IPS-18c (cell line): ENCODE data around the gene HOXA2.
A peak's percentile ranks its signal among the peaks of the same experiment; 100 is the strongest.

ENCODE experiments used
- H3K4me3 ChIP-seq: 2 replicates; pipeline ENCODE4 v1.7.0; 2013; ENCODE audit warnings: low read depth, mild to moderate bottlenecking, low read length, moderate library complexity; ENCODE audit not compliant: insufficient read depth
- H3K9me3 ChIP-seq: one replicate; pipeline ENCODE4 v1.6.1; 2013; ENCODE audit warnings: mild to moderate bottlenecking, low read length, moderate library complexity; ENCODE audit not compliant: control insufficient read depth, insufficient read depth

Gene HOXA2

DNA sequence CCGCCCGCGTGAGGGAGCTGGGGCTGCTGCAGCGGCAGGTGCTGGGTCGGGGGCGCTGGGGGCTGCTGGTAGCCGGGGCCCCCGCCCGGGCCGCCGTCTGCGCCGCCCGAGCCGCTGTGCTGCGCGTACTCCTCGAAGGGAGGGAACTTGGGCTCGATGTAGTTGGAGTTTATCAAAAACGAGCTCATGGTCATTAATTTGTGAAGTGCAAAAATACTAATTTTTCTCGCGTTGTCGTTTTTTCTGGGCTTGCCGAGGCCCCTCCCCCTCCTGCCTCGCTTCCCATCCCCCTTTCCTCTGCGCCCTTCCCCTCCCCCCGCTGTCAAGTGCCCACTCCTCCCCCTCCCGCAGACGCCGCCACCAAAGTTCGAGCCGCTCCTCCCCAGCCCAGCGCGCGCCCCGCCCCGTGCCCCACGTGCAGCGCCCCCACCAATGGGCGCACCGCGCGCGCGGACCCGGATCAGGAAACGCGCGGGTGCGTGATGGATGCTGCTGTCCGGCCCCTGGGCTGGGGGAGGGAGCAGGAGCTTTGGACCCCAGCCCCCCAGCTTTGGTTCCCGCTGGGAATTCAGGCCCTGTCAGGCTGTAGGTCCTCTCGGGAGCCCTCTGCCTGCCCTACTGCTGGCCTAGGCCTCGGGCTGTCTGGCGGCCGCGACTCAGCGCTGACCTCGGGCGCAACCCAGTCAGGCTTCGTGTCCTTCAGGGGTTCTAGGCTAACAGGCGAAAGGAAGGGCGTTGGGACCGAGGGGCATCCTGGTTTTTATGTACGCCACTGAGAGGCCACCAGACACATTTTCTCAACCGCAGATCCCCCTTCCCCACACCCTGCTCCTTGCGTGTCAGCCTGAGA, 28.3 kb upstream of the HOXA2 start, which contains the start of gene HOXA4:
Gene HOXA4, minus strand, starts transcription at position 218 of the 850 bp plus-strand sequence. Its CDS starts 24 bp downstream, at position 194.
- peak within 1 kb of the TSS; percentile 57 for H3K4me3 ChIP-seq
- no peaks in the 10 kb centered on the region for H3K9me3 ChIP-seq

DNA sequence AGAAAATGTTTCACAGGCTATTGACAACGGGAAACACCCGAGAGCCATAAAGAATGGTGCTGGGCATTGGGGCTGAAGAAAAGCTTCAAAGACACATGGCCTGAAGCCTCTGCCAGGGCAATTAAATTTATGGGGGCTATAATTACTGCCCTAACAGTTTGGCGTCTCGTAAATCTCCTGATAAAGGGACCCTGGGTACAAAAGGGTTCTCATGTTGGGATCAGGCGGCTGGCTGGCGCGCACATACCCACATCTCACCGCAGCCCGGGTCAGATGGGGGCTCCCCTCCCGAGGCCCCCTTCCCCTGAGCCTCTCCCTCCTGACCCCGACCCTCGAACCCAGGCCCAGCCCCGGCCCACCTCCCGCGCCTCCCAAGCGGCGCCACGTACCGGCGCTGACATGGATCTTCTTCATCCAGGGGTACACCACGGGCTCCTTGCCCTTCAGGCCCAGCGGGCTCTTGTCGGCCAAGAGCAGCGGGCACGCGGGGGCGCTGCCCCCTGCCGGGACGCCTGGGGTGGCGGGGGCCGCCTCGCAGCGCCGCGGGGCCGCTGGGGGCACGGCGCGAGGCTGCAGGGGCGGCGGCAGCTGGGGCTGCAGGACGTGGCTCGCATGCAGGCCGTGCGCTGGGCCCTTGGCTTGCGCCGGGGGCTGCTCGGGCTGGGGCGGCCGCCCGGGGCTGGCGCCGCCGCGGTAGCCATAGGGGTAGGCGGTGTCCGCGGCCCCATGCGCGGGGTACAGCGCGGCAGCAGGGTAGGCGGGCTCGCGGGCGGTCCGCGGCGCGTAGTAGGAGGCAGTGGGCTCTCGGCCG, 27.5 kb upstream of the HOXA2 start:
- peak overlapping the region; percentile 57; the same call in 1 of the 2 replicates for H3K4me3 ChIP-seq
- peaks cover 2% of the 10 kb centered on the region for H3K9me3 ChIP-seq

GRCh38 chr7:27128776-27129728, 26.6 kb upstream of the HOXA2 start:
- Histone ChIP-seq H3K9me3 (peaks cover 2% of the 10 kb centered on the region), H3K4me3 (no peak overlapping the region)

DNA sequence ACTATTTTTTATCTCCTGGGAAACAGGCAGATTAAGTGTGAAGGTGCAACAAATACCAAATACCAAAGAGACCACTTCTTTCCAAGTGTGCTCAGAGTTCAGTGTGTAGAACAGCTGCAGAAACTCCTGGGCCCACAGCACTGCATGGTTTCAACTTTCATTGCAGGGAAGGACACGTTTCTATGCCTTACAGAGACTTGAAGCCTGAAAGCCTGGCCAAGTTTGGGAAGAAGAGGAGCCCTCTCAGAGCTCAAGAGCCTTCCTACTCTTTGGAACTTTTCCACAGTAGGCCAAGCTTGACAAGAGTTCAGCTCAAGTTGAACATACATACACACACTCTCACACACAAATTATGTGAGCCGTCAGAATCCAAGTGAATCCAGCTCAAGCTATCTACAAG, 25.6 kb upstream of the HOXA2 start:
- Histone ChIP-seq H3K9me3 (peaks cover 2% of the 10 kb centered on the region), H3K4me3 (no peak overlapping the region)

DNA sequence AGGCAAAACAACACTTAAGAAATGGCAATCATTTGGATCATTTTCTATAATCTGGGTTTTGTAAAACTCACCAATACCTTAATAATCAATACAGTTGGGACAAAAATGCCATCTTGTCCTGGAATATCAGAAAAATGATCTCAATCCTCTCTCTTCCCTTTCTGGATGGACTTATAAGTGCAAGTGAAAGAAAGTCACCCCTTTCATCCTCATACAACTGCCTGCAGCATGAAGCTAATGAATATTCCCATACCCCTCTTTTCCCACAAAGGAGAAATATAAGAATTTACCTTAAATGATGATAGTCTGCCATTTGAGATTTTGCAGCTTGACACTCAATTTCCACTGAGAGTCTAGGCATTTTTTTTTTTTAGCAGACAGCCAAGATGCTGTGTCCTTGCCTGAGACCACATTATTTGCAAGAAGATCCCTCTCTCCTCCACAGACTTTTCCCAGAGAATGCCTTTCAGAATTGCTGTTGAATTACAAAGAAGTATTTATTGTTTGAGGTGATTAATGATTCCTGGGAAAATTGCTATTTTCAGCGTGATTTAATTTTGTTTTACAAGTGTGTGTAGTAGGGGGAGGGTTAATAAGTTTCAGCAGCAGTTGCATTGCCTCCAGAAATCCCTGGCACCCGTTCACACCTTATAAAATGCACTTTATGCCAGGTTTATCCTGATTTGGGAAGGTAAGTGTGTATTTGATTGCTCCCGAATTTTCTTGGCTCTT, 24.3 kb upstream of the HOXA2 start:
- Histone ChIP-seq H3K4me3 (no peak overlapping the region), H3K9me3 (peaks cover 2% of the 10 kb centered on the region)

DNA sequence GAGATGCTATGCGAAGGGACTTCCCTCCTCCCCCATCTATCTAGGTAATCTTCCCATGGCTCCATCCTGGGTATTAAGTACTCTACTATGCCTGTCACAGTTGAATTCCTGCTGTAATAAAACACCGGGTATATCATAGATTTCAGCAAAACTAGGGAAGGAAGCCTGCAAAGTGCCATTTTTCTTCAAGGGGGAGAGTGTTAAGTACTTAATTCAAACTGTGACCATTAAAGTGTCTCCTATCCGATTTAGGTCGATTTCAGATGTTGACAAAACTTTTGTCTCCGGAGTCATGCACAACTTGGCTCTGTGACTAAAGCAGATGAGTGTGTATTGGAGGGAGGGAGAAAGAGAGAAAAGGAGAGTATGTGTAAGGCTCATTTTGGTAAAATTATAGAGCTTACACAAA, 23.5 kb upstream of the HOXA2 start:
- Histone ChIP-seq H3K9me3 (peaks cover 2% of the 10 kb centered on the region), H3K4me3 (no peak overlapping the region)

DNA sequence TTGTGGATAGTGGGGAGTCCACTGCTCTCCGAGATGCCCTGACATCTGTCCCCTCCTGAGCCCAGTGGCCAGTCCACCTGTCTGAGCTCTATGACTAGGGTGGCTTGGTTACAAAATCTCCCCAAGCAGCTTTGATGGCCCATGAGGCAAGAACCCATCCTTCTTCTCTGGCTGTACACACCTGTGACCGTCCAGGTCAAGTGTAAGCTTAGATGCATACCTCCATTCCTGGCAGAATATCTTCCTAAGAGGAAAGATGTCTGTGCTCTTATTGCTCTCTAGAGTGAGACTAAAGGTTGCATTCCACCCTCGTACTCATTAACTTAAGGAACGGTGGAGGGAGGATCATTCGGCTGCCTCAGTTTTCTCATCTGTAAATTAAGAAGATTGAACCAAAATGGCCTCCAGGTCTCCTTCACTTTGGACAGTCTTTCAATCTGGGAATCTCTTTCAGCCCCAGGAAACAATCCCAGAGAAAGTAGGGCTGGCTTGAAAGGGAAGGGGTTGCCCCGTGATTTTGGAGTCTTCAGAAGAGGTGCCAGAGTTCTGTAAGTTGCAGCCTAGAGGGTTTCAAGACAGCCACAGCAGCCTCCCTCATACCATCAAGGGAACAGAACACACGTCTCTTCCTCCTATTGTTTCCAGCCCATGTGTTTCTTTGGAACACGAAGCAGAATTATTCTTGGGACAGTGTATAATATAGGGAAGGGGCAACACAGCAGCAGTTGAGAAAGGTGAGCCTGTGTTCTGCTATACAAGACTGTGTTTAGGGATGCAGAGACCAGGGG, 22.6 kb upstream of the HOXA2 start:
- Histone ChIP-seq H3K9me3 (peaks cover 2% of the 10 kb centered on the region), H3K4me3 (no peak overlapping the region)

- Histone ChIP-seq H3K4me3 (no peak overlapping the region; the same call in 1 of the 2 replicates), H3K9me3 (peaks cover 2% of the 10 kb centered on the region)
Measured at GRCh38 chr7:27124096-27124901, 21.8 kb upstream of the HOXA2 start.

DNA sequence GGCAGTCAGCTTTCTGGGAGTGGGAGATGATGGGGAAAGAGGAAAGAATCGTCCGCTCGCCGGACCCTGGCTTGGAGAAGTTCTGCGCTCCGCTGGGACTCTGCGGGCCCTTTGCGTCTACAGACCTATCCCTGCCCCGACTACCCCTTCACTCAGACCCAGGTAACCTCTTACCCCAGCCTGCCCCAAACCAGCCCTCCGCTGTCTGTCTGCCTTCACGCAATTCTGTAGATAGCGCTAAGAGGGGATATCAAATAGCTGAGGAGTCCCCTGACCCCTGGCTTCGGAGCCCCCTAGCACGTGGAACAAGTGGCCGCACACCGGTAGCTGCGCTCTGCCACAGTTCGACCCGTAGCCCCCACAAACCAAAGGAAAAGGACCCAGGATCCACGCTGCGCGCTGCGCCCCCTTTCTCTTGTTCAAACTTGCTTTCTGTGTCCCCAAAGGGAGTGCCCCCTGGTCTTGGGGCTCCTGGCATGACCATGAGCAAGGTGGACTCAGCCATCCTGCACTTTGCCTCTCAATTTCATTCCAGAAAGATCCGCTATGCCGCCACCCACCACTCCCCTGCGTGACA, 21.1 kb upstream of the HOXA2 start:
- H3K4me3 ChIP-seq, result no peak overlapping the region
- peaks cover 2% of the 10 kb centered on the region for H3K9me3 ChIP-seq

DNA sequence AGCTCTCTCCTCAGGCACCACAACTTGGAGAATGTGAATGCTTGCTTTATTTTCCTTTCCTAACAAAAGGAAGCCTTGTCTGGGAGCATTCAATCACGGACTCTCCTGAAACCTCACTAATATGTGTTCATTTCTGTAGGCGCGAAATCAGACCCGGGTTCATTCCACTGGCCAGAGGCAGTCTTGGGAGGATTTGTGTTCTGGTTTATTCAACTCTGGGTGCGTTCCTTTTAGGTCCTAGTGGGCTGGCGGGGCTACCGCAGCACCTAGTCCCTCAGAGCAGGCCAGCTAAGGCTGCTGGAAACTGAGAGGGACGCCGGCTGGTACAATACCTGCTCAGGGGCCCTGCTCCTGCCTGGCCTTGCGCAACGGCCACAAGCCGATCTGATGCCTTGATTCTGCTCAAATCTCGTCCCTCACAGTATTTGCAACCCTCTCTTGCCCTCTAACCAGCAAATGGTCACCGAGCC, 20.6 kb upstream of the HOXA2 start:
- no peak overlapping the region for H3K4me3 ChIP-seq
- H3K9me3 ChIP-seq, result peaks cover 2% of the 10 kb centered on the region

DNA sequence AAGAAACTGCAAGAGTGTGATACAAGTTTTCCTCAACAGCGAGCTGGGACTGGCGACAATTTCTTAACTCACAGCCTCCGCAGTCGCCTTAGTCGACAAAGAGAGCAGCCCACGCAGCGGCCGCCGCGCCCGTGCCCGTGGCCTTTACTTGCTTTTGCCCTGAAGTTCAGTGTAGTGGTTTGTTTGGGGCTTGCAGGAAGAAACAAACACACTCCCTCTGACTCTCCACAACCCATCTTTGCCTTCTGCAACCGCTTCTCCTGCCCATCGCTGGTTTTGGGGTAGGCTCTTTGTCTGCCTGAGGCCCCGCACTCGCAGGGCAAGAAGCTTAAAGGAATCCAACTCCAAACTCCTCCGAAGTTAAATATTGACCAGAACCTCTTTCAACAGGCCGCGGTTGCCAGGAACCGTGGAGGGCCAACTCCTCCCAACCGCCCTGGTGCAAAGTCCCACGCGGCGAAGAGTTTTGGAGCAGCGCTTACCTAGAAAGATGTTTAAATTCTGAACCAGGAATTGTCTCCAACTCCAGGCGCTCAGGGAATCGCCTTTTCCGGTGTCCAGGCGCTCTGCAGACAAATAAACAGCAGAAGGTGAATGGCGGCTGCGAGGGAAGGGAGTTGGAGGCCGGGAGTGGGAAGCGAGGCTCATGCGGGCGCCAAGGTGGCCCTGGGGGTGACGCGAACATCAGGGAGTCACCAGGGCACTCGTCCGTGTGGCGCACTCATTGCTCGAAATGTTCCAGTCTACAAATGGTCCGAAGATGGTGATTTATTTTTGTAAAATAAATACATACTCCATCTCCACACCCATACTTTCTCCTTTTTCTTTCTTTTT, 19.8 kb upstream of the HOXA2 start:
- H3K4me3 ChIP-seq, result no peak overlapping the region
- H3K9me3 ChIP-seq, result peaks cover 2% of the 10 kb centered on the region

- Histone ChIP-seq H3K9me3 (peaks cover 2% of the 10 kb centered on the region), H3K4me3 (no peak overlapping the region)
Measured at GRCh38 chr7:27121684-27122076, 19.2 kb upstream of the HOXA2 start.

GRCh38 chr7:27119412-27119911, 17.0 kb upstream of the HOXA2 start:
- peaks cover 10% of the 10 kb centered on the region for H3K9me3 ChIP-seq
- no peak overlapping the region for H3K4me3 ChIP-seq

DNA sequence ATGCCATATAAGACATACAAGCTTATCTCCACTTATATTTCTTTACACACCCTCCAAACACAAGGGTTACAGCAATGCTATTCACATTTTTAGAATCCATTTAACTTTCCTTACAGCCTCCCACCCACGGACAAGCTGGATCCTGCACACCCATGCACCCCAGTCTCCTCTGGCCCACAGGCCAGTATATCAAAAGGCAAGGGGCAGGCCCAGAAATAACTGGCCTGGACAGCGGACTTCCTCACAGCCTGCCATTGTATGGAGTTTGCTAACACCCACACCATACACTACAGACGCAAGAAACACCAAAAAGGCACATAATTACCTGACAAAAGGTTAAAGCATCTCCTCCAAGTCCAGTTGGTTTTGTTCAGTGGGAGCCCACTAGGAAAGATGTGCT, 16.1 kb upstream of the HOXA2 start:
- peaks cover 10% of the 10 kb centered on the region for H3K9me3 ChIP-seq
- H3K4me3 ChIP-seq, result no peak overlapping the region
